ENCODE data around the gene MEIOSIN.

MEIOSIN gene

GRCh38 chr19:45763691-45764294 is 30.6 kb downstream of the MEIOSIN start:
- Histone ChIP-seq H3K4me2 (ENCODE audit: insufficient read depth, low read length) (no peak overlapping the region), H3K4me3 (ENCODE audit: low read depth in 1 of 2, low read length in 2 of 2) (no peak overlapping the region), H3K79me2 (ENCODE audit: insufficient read depth, low read length) (no peaks in the 10 kb centered on the region), H3K27ac (ENCODE audit: low read length) (no peak overlapping the region), H3K36me3 (ENCODE audit: insufficient read depth, low read length) (no peaks in the 10 kb centered on the region), H3K27me3 (ENCODE audit: insufficient read depth, low read length, poor library complexity) (no peaks in the 10 kb centered on the region), H2AFZ (ENCODE audit: low read depth, low read length) (no peak overlapping the region), H3K9ac (ENCODE audit: low read depth, low read length) (no peak overlapping the region), H3K4me1 (ENCODE audit: insufficient read depth, low read length) (peaks cover 10% of the 10 kb centered on the region), H4K20me1 (ENCODE audit: insufficient read depth, low read length) (no peaks in the 10 kb centered on the region; the same call in 1 of the 2 replicates), H3K9me3 (ENCODE audit: insufficient read depth, low read length, severe bottlenecking) (no peaks in the 10 kb centered on the region)
- TF ChIP-seq CTCF (IDR thresholded peaks at IDR 0.05; ENCODE audit: borderline replicate concordance, extremely low read depth, low read length, poor library complexity, severe bottlenecking), result no peak
- no peak for TF ChIP-seq EZH2 (IDR thresholded peaks at IDR 0.05; ENCODE audit: borderline replicate concordance, low read depth, low read length, severe bottlenecking)
- ATAC-seq (ENCODE audit: insufficient read depth, low read depth) (no peak), DNase-seq (no peak)

DNA sequence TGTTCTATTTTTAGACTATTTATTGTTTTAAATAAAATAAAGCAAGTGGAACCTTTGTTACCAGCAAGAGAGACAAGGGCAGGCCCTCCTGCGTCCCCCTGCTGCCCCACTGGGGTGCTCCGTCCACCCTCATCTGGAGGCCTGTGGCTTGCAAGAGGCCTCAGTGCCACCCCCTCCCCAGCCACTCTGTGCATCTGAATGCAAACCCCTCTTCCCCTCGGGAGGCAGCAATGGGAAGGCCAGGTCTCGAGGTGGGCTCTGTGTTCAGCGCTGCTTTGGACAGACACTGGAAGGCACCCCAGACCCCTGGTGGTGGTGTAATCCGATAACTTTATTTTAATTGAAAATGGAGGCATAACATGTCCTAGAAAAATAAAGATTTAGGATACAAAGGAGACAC is 31.2 kb downstream of the MEIOSIN start:
- Histone ChIP-seq H3K27me3 (ENCODE audit: insufficient read depth, low read length, poor library complexity) (no peaks in the 10 kb centered on the region), H2AFZ (ENCODE audit: low read depth, low read length) (no peak overlapping the region), H3K4me2 (ENCODE audit: insufficient read depth, low read length) (no peak overlapping the region), H3K27ac (ENCODE audit: low read length) (no peak overlapping the region), H3K4me1 (ENCODE audit: insufficient read depth, low read length) (peaks cover 10% of the 10 kb centered on the region), H3K79me2 (ENCODE audit: insufficient read depth, low read length) (no peaks in the 10 kb centered on the region), H3K36me3 (ENCODE audit: insufficient read depth, low read length) (no peaks in the 10 kb centered on the region), H3K4me3 (ENCODE audit: low read depth in 1 of 2, low read length in 2 of 2) (no peak overlapping the region), H4K20me1 (ENCODE audit: insufficient read depth, low read length) (no peaks in the 10 kb centered on the region), H3K9me3 (ENCODE audit: insufficient read depth, low read length, severe bottlenecking) (no peaks in the 10 kb centered on the region), H3K9ac (ENCODE audit: low read depth, low read length) (no peak overlapping the region)
- ATAC-seq (ENCODE audit: insufficient read depth, low read depth) (no peak), DNase-seq (no peak)
- TF ChIP-seq CTCF (IDR thresholded peaks at IDR 0.05; ENCODE audit: borderline replicate concordance, extremely low read depth, low read length, poor library complexity, severe bottlenecking), result no peak

- H3K4me3 ChIP-seq (ENCODE audit: low read depth in 1 of 2, low read length in 2 of 2), result no peak overlapping the region
- H3K79me2 ChIP-seq (ENCODE audit: insufficient read depth, low read length), result no peaks in the 10 kb centered on the region
- H3K36me3 ChIP-seq (ENCODE audit: insufficient read depth, low read length), result no peaks in the 10 kb centered on the region
- H3K4me1 ChIP-seq (ENCODE audit: insufficient read depth, low read length), result peaks cover 17% of the 10 kb centered on the region
- no peak overlapping the region for H3K9ac ChIP-seq (ENCODE audit: low read depth, low read length)
- no peak for DNase-seq
- no peaks in the 10 kb centered on the region for H3K9me3 ChIP-seq (ENCODE audit: insufficient read depth, low read length, severe bottlenecking)
- H3K27me3 ChIP-seq (ENCODE audit: insufficient read depth, low read length, poor library complexity), result no peaks in the 10 kb centered on the region
- ATAC-seq (ENCODE audit: insufficient read depth, low read depth), result no peak
- no peak for TF ChIP-seq EZH2 (IDR thresholded peaks at IDR 0.05; ENCODE audit: borderline replicate concordance, low read depth, low read length, severe bottlenecking)
- no peak for TF ChIP-seq CTCF (IDR thresholded peaks at IDR 0.05; ENCODE audit: borderline replicate concordance, extremely low read depth, low read length, poor library complexity, severe bottlenecking)
- no peak overlapping the region for H3K4me2 ChIP-seq (ENCODE audit: insufficient read depth, low read length)
- H2AFZ ChIP-seq (ENCODE audit: low read depth, low read length), result no peak overlapping the region
- 0 out of 2 replicates have a peak, but pooled peaks cover 2% of the 10 kb centered on the region for H4K20me1 ChIP-seq (ENCODE audit: insufficient read depth, low read length)
- H3K27ac ChIP-seq (ENCODE audit: low read length), result no peak overlapping the region
Observed at GRCh38 chr19:45764945-45765701, 31.9 kb downstream of the MEIOSIN start.
